Subcutaneous abdominal adipose tissue (tissue), 5 donors: ENCODE results near the gene HCST.
"Not testable (repeated sequence)": the region's sequence is repeated elsewhere in the genome, so short reads cannot be mapped to it uniquely, and the experiment has no call there.

Source experiments
- H3K27ac ChIP-seq: one replicate; pipeline ENCODE4 v1.7.0; 2013; ENCODE audit warnings: low read depth, mild to moderate bottlenecking, inconsistent platforms, low read length, moderate library complexity
- H3K27me3 ChIP-seq, 5 donors: one replicate each; pipeline ENCODE4 v1.7.0; 2013; ENCODE audit warnings: low read length in 5 of 5, inconsistent platforms in 1 of 5; ENCODE audit not compliant: control insufficient read depth in 5 of 5, insufficient read depth in 4 of 5
- H3K36me3 ChIP-seq, 5 donors: one replicate each; pipeline ENCODE4 v1.7.0; 2013; ENCODE audit warnings: low read length in 5 of 5; ENCODE audit not compliant: control insufficient read depth in 5 of 5, insufficient read depth in 5 of 5
- H3K4me1 ChIP-seq, 5 donors: one replicate each; pipeline ENCODE4 v1.7.0; 2013; ENCODE audit warnings: low read length in 5 of 5, mild to moderate bottlenecking in 3 of 5, moderate library complexity in 1 of 5; ENCODE audit not compliant: control insufficient read depth in 5 of 5, insufficient read depth in 5 of 5
- H3K4me3 ChIP-seq, 5 donors: one replicate each; pipeline ENCODE4 v1.7.0; 2013; ENCODE audit warnings: low read length in 5 of 5, low read depth in 1 of 5
- H3K9ac ChIP-seq, 5 donors: one replicate each; pipeline ENCODE4 v1.7.0; 2013; ENCODE audit warnings: low read length in 5 of 5, mild to moderate bottlenecking in 4 of 5, moderate library complexity in 3 of 5
- H3K9me3 ChIP-seq, 5 donors: one replicate each; pipeline ENCODE4 v1.7.0; 2013; ENCODE audit warnings: low read length in 5 of 5; ENCODE audit not compliant: control insufficient read depth in 5 of 5
- donor health status: healthy.
- donor health status: healthy.
- donor health status: healthy.
- donor health status: healthy.
- donor health status: healthy.

The HCST gene

DNA sequence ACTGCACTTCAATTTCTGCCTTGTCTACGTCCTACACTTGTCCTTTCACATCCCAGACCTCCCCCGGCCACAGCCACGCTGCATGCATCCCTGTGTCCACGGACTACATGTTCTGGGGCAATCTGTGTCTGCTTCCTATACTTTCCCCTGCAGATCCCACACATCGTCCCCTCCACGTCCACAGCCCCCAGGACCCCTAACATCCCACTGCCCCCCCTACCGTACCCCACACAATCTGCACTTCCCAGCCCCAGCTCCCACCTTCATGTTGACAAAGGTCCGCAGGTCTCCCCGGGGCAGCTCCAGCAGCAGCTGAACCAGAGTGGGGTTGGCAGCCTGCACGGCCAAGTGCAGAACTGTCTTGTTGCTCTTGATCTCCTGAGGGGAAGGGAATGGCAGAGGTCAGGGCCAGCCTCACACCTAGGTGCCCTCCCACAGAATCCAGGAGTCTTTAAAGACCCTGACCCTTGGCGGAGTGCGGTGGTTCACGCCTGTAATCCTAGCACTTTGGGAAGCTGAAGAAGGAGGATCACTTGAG lies 12.1 kb upstream of the HCST start:
- Histone ChIP-seq H3K27me3 (no peaks in the 10 kb centered on the region), H3K27ac (no peak overlapping the region), H3K36me3 (peaks cover 7 to 78% (median 55%) of the 10 kb centered on the region in 5 donors), H3K4me1 (no peaks in the 10 kb centered on the region), H3K4me3 (no peak overlapping the region), H3K9ac (no peak overlapping the region), H3K9me3 (no peaks in the 10 kb centered on the region)

- H3K9me3 ChIP-seq = not testable (repeated sequence)
- H3K36me3 ChIP-seq = peaks cover 7 to 93% (median 69%) of the 10 kb centered on the region in 5 donors
Measured at GRCh38 chr19:35891819-35892218, 10.5 kb upstream of the HCST start.

DNA sequence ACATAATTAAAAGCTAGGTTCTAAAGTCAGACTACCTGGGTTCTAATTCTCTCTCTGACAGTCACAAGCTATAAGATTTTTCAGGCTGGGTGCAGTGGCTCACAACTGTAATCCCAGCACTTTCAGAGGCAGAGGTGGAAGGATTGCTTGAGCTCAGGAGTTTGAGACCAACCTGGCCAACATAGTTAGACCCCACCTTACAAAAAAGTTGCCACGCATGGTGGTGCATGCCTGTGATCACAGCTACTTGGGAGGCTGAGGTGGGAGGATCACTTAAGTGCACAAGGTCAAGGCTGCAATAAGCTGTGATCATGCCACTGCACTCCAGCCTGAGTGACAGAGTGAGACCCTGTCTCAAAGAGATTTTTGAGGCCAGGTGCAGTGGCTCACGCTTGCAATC lies 8.0 kb upstream of the HCST start:
- peaks cover 7 to 82% (median 57%) of the 10 kb centered on the region in 5 donors for H3K36me3 ChIP-seq
- no peak overlapping the region for H3K4me3 ChIP-seq
- no peak overlapping the region for H3K9ac ChIP-seq
- H3K27me3 ChIP-seq = no peaks in the 10 kb centered on the region
- peaks cover 0 to 20% (median 16%) of the 10 kb centered on the region in 5 donors for H3K4me1 ChIP-seq
- H3K9me3 ChIP-seq = no peaks in the 10 kb centered on the region
- no peak overlapping the region for H3K27ac ChIP-seq

More at GRCh38 chr19:35891819-35892218, 10.5 kb upstream of the HCST start:
- not testable (repeated sequence) for H3K27ac ChIP-seq, H3K27me3 ChIP-seq, H3K4me3 ChIP-seq, H3K9ac ChIP-seq, H3K4me1 ChIP-seq

DNA sequence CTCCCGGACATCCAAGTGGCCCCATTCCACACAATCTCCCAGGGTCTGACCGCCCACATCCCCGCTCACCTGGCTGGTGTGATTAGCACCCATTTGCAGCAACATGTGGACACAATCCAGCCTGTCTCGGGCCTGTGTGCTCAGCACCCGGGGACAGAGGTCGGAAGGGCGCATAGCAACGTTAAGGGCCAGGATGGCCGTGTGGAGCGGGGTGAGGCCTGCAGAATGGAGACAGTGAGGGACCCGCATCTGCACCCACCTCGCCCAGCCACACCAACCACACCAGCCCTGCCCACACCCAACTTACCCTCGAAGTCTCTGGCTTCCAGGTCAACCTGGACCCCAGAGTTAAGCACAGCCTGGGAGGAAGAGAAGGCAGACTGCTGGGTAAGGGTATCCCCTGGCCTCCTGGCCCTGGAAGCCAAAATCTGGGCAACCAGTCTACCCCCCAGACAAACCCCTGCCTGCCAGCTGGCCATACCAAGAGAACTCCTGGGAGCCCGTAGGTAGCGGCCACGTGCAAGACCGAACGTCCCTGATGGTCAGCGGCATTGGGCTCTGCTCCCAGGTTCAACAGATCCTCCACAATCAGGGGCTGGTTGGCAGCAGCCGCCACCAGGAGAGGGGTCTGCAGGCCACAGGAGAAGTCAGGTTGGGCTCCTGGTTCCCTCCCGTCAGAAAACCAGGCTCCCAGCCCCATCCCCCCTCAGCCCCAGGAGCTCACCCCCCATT lies 6.3 kb upstream of the HCST start:
- no peak overlapping the region for H3K9ac ChIP-seq
- H3K36me3 ChIP-seq = peaks cover 4 to 65% (median 41%) of the 10 kb centered on the region in 5 donors
- H3K4me3 ChIP-seq = no peak overlapping the region
- H3K4me1 ChIP-seq = peaks cover 0 to 32% (median 21%) of the 10 kb centered on the region in 5 donors
- no peaks in the 10 kb centered on the region for H3K9me3 ChIP-seq
- no peaks in the 10 kb centered on the region for H3K27me3 ChIP-seq
- no peak overlapping the region for H3K27ac ChIP-seq

- H3K9me3 ChIP-seq = no peaks in the 10 kb centered on the region
- no peak overlapping the region for H3K9ac ChIP-seq
- H3K27ac ChIP-seq = no peak overlapping the region
- no peaks in the 10 kb centered on the region for H3K27me3 ChIP-seq
- H3K4me1 ChIP-seq = peaks cover 0 to 38% (median 26%) of the 10 kb centered on the region in 5 donors
- peaks cover 3 to 60% (median 40%) of the 10 kb centered on the region in 5 donors for H3K36me3 ChIP-seq
- no peak overlapping the region for H3K4me3 ChIP-seq
Measured at GRCh38 chr19:35896643-35897040, 5.7 kb upstream of the HCST start.

DNA sequence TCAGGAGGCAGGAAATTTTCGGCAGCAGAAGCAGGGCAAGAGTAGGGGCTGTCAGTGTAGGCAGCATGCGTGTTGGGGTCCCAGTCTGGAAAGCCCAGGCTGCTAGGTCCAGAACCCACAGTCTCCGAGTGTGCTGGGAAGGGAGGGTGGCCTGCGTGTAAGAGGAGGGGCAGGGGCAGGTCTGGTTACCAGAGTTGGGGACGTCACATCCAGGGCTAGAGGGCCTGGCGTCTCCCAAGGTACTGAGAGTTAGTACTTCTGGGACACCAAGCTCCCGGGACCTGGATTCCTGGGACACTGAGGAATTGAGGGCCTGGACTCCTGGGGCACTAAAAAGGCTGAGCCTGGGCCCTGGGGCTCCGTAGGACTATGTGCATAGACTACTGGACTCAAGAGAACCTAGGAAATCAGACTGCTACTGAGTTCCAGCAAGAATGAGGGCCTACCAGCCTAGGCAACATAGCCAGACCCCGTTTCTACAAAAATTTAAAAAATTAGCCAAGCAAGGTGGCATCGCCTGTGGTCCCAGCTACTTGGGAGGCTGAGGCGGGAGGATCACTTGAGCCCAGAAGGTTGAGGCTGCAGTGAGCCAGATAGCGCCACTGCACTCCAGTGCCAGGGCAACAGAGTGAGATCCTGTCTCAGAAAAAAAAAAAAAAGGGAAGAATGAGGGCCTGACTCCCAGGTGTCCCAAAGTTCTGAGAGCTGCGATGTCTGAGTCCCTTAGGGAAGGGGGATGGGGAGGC lies 4.5 kb upstream of the HCST start:
- Histone ChIP-seq H3K4me1 (peaks cover 2 to 50% (median 35%) of the 10 kb centered on the region in 5 donors), H3K36me3 (peaks cover 3 to 51% (median 34%) of the 10 kb centered on the region in 5 donors), H3K4me3 (peak overlapping the region; percentile 59 to 90 (median 80)), H3K27me3 (no peaks in the 10 kb centered on the region), H3K27ac (peak overlapping the region; percentile 86), H3K9me3 (no peaks in the 10 kb centered on the region), H3K9ac (peak overlapping the region; percentile 73 to 93 (median 79))

- Histone ChIP-seq H3K27ac (peak overlapping the region; percentile 86), H3K9ac (peak overlapping the region; percentile 73 to 93 (median 79)), H3K4me3 (peak overlapping the region; percentile 75 to 90 (median 80)), H3K27me3 (no peaks in the 10 kb centered on the region), H3K36me3 (peaks cover 0 to 45% (median 30%) of the 10 kb centered on the region in 5 donors), H3K9me3 (no peaks in the 10 kb centered on the region), H3K4me1 (peaks cover 2 to 56% (median 40%) of the 10 kb centered on the region in 5 donors)
Measured at GRCh38 chr19:35898499-35898809, 3.9 kb upstream of the HCST start.

DNA sequence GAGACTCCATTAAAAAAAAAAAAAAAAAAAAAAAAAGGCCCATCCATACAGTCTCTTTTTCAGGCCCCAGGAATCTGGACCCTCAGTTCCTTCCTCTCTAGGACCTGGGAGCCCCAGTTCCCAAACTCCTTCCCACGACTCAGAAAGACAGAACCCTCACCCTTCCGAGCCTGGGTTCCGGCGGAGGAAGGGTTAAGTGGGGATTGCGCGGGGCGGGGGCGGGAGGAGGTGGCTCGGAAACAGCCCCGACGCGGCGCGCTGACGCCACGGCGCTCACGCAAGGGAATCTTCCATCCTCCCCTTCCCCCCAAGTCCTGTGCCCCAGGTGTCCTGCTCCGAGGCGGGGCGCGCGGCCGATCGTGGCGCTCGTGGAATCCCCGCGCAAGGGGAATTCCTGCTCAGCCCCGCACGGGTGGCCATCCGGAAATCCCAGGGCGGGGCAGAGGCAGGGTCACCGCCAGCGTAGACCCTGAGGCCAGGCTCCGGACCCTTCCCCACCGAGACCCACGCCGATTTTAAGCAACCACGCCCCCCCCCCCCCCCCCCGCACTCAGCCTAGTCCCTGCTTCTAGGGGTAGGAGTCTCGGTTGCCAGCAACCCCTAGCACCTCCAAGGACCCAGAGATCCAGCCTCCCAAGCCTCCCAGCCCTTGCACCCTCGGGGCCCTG lies 2.6 kb upstream of the HCST start:
- H3K27ac ChIP-seq = peak overlapping the region; percentile 86
- H3K9me3 ChIP-seq = no peaks in the 10 kb centered on the region
- peaks cover 2 to 66% (median 44%) of the 10 kb centered on the region in 5 donors for H3K4me1 ChIP-seq

GRCh38 chr19:35901055-35901644 lies 1.2 kb upstream of the HCST start:
- H3K36me3 ChIP-seq = peaks cover 0 to 19% (median 16%) of the 10 kb centered on the region in 5 donors
- H3K9me3 ChIP-seq = no peaks in the 10 kb centered on the region
- H3K4me1 ChIP-seq = peaks cover 2 to 67% (median 50%) of the 10 kb centered on the region in 5 donors
- no peaks in the 10 kb centered on the region for H3K27me3 ChIP-seq
- H3K27ac ChIP-seq = peak overlapping the region; percentile 86
- H3K9ac ChIP-seq = peak overlapping the region in 3 of 5 donors; percentile 77 to 95 (median 93)
- peak overlapping the region; percentile 53 to 90 (median 80) for H3K4me3 ChIP-seq

More for the DNA sequence above, 2.6 kb upstream of the HCST start:
- peaks cover 0 to 34% (median 23%) of the 10 kb centered on the region in 5 donors for H3K36me3 ChIP-seq
- no peaks in the 10 kb centered on the region for H3K27me3 ChIP-seq
- peak overlapping the region; percentile 75 to 90 (median 80) for H3K4me3 ChIP-seq
- H3K9ac ChIP-seq = peak overlapping the region; percentile 73 to 95 (median 93)
